Measurements from ENCODE around the gene NRROS. TPM values are rescaled to one million over a fixed set of nuclear protein-coding genes. Genes with fewer than 3 reads are reported as not detected.

The NRROS gene
- total RNA-seq, 4 donors from 2014 or later: 8.6 to 16.4 (median 12.7) TPM

GRCh38 chr3:196620161-196620604 is 19.3 kb upstream of the NRROS start:
- Histone ChIP-seq H3K9me3 (no peaks in the 10 kb centered on the region), H3K4me1 (peaks cover 0 to 45% (median 32%) of the 10 kb centered on the region in 4 donors), H3K4me3 (no peak overlapping the region), H3K27ac (peak overlapping the region; percentile 34 to 89 (median 70)), H3K27me3 (no peaks in the 10 kb centered on the region), H3K36me3 (no peaks in the 10 kb centered on the region)
- DNase-seq (ENCODE audit: low spot score in 2 of 2): no peak
- 48 to 61% methylated on average over 10 of the region's 10 CpGs for WGBS, 2 donors
- TF ChIP-seq EP300 (IDR thresholded peaks at IDR 0.05) (peak in 1 of 2 donors; percentile 40), POLR2A (IDR thresholded peaks at IDR 0.05) (no peak)

- no peak for TF ChIP-seq EP300 (IDR thresholded peaks at IDR 0.05)
- no peak for TF ChIP-seq POLR2A (IDR thresholded peaks at IDR 0.05)
- no peak for TF ChIP-seq CTCF (IDR thresholded peaks at IDR 0.05)
- DNase-seq (ENCODE audit: low spot score in 2 of 2): no peak
Observed at GRCh38 chr3:196620684-196621083, 18.8 kb upstream of the NRROS start.

GRCh38 chr3:196621611-196622010 is 17.9 kb upstream of the NRROS start:
- H3K9me3 ChIP-seq: no peaks in the 10 kb centered on the region
- no peak overlapping the region for H3K4me3 ChIP-seq
- no peaks in the 10 kb centered on the region for H3K27me3 ChIP-seq
- H3K4me1 ChIP-seq: peaks cover 0 to 57% (median 36%) of the 10 kb centered on the region in 4 donors
- WGBS, 2 donors: 88 to 90% methylated on average over 10 of the region's 10 CpGs
- H3K27ac ChIP-seq: peak overlapping the region in 1 of 4 donors; percentile 89
- no peak for DNase-seq (ENCODE audit: low spot score in 2 of 2)
- TF ChIP-seq CTCF (IDR thresholded peaks at IDR 0.05) (no peak), POLR2A (IDR thresholded peaks at IDR 0.05) (no peak), EP300 (IDR thresholded peaks at IDR 0.05) (no peak)
- no peaks in the 10 kb centered on the region for H3K36me3 ChIP-seq

More at GRCh38 chr3:196620684-196621083, 18.8 kb upstream of the NRROS start:
- 72 to 77% methylated on average over 2 of the region's 2 CpGs for WGBS, 2 donors
- Histone ChIP-seq H3K36me3 (no peaks in the 10 kb centered on the region), H3K27ac (peak overlapping the region; percentile 34 to 89 (median 70)), H3K27me3 (no peaks in the 10 kb centered on the region), H3K9me3 (no peaks in the 10 kb centered on the region), H3K4me3 (no peak overlapping the region), H3K4me1 (peaks cover 0 to 50% (median 34%) of the 10 kb centered on the region in 4 donors)

GRCh38 chr3:196624067-196624790 is 15.3 kb upstream of the NRROS start:
- H3K9me3 ChIP-seq: no peaks in the 10 kb centered on the region
- H3K27me3 ChIP-seq: no peaks in the 10 kb centered on the region
- no peaks in the 10 kb centered on the region for H3K36me3 ChIP-seq
- H3K4me1 ChIP-seq: peaks cover 0 to 49% (median 33%) of the 10 kb centered on the region in 4 donors
- H3K27ac ChIP-seq: peak overlapping the region; percentile 79 to 95 (median 88)
- DNase-seq (ENCODE audit: low spot score in 2 of 2): no peak
- no peak overlapping the region for H3K4me3 ChIP-seq
- TF ChIP-seq CTCF (IDR thresholded peaks at IDR 0.05) (no peak), EP300 (IDR thresholded peaks at IDR 0.05) (peak; percentile 86 to 91), POLR2A (IDR thresholded peaks at IDR 0.05) (peak in 1 of 2 donors; percentile 30)
- WGBS, 2 donors: 43 to 45% methylated on average over 12 of the region's 12 CpGs

- Histone ChIP-seq H3K4me3 (no peak overlapping the region), H3K36me3 (no peaks in the 10 kb centered on the region), H3K4me1 (peaks cover 0 to 48% (median 32%) of the 10 kb centered on the region in 4 donors), H3K27ac (peak overlapping the region; percentile 79 to 95 (median 88)), H3K27me3 (no peaks in the 10 kb centered on the region), H3K9me3 (no peaks in the 10 kb centered on the region)
- TF ChIP-seq EP300 (IDR thresholded peaks at IDR 0.05) (peak in 1 of 2 donors; percentile 68), CTCF (IDR thresholded peaks at IDR 0.05) (no peak)
- WGBS, 2 donors: 83 to 86% methylated on average over 16 of the region's 16 CpGs
- DNase-seq (ENCODE audit: low spot score in 2 of 2): no peak
Observed at GRCh38 chr3:196624907-196625306, 14.6 kb upstream of the NRROS start.

All from tibial nerve (tissue), 4 donors.